Heart right ventricle (tissue), 16 donors: ENCODE measurements around the gene FAM53C. TPM values are rescaled to one million over a fixed set of nuclear protein-coding genes. Genes with fewer than 3 reads are reported as not detected.

Experiments used
- ATAC-seq, 8 donors: fragments of 200-7000 bp; cut with Tn5 transposase; one replicate each; pipeline ENCODE4 v1.9.1; 2020; ENCODE audit warnings: mild to moderate bottlenecking in 8 of 8, moderate library complexity in 8 of 8, moderate number of reproducible peaks in 1 of 8
- DNase-seq, 2 donors: peaks; one replicate each; pipeline ENCODE4 v3.0.0-alpha.2; 2020
- H3K27ac ChIP-seq, 10 donors: fragments of 200-600 bp; sonication (generic) in 2 of 10; one replicate each; pipeline versions ENCODE4 v1.5.0 to v1.8.0; 2020 to 2022; ENCODE audit warnings: mild to moderate bottlenecking in 3 of 10
- H3K27me3 ChIP-seq, 7 donors: fragments of 200-600 bp; one replicate each; pipeline ENCODE4 v1.8.0; 2021 to 2022; ENCODE audit warnings: mild to moderate bottlenecking in 2 of 7
- H3K36me3 ChIP-seq, 9 donors: fragments of 200-600 bp; sonication (generic) in 1 of 9; one replicate each; pipeline versions ENCODE4 v1.5.0 to v1.8.0; 2020 to 2022; ENCODE audit warnings: mild to moderate bottlenecking in 2 of 9
- H3K4me1 ChIP-seq, 9 donors: fragments of 200-600 bp; sonication (generic) in 1 of 9; one replicate each; pipeline versions ENCODE4 v1.5.0 to v1.8.0; 2020 to 2022; ENCODE audit warnings: mild to moderate bottlenecking in 4 of 9
- H3K4me3 ChIP-seq, 10 donors: fragments of 200-600 bp; sonication (generic) in 2 of 10; one replicate each; pipeline versions ENCODE4 v1.5.0 to v1.8.0; 2020 to 2022; ENCODE audit warnings: mild to moderate bottlenecking in 7 of 10, moderate library complexity in 2 of 10
- H3K9me3 ChIP-seq, 11 donors: fragments of 200-600 bp in 10 of 11; sonication (generic) in 2 of 11; one replicate each; pipeline versions ENCODE4 v1.5.0 to v1.8.0; 2013 to 2022; ENCODE audit warnings: mild to moderate bottlenecking in 2 of 11, control low read depth in 1 of 11, moderate library complexity in 1 of 11
- CTCF ChIP-seq, 9 donors: fragments of 200-600 bp; sonication (generic) in 2 of 9; IDR thresholded peaks; one replicate each; pipeline versions ENCODE4 v1.5.0 to v1.8.0; 2021 to 2022; ENCODE audit warnings: antibody characterized with exemption in 9 of 9, mild to moderate bottlenecking in 5 of 9, moderate library complexity in 1 of 9
- WGBS, 2 donors: extraction: QIAGEN DNeasy Blood & Tissue Kit; methylation state at CpG; one replicate each; pipeline ENCODE4 v1.1.7; 2013; ENCODE audit warnings: inconsistent platforms in 1 of 2; 5-methylcytosine and 5-hydroxymethylcytosine counted together
- intact Hi-C, 10 donors: fragments of 100-400 bp; cut with DNase I; formaldehyde crosslinking; loops; one replicate each; pipeline versions ENCODE4 v1.11.1 to v1.14.2; 2022
- polyA plus RNA-seq, 2 donors: library from polyadenylated mRNA; stranded (reverse); fragments of 200-250 nt; gene quantifications; one replicate each; pipeline ENCODE4 v1.2.3, GENCODE V29; 2013
- total RNA-seq, 10 donors: library from RNA; stranded (reverse); fragmentation: NEBNext Ultra II Directional in 3 of 10; extraction: Animal tissue kit (Norgen Biotek cat#: 25700) in 3 of 10; gene quantifications; one replicate each; pipeline versions ENCODE4 v1.2.1 to v1.2.4, GENCODE V29; 2021 to 2023
- donor health status: Arrhythmogenic right ventricular cardiomyopathy.
- donor health status: ischemic (EF 13 %, LVEDD 7.1; RV severe dilation, severe dysfunction).
- donor health status: healthy with polysubstance abuse.
- donor health status: DM: no; HTN: yes; CAD: no.
- donor health status: DM: no; HTN: no; CAD: no.
- donor health status: ischemic (EF 25% LVEDD 6.9; RV normal size, moderate dysfunction).
- donor health status: ischemic (EF 25% LVEDD 5.7; RV mildly dilated, moderate dysfunction).
- donor health status: healthy.
- donor health status: DM: yes; HTN: yes; CAD: no.
- donor health status: Ischemic cardiomyopathy.
- donor health status: ischemic (EF 35%, LVEDD 5.7; RV mildly dilated, moderate dysfunction).
- donor health status: nonischemic (EF 11% LVEDD 7.7; RV severe dilation, severe dysfunction).
- donor health status: DM: yes; HTN: yes; CAD: no.
- donor health status: PGD.
- donor health status: ischemic (EF 29% LVEDD 5.4; RV normal size, mild dysfunction).
- donor health status: nonischemic (EF 23%, LVEDD 6.1; RV moderate dilation, normal function).

FAM53C gene
- total and polyA plus RNA-seq, 12 donors: 8.8 to 29.9 (median 24.2) TPM

GRCh38 chr5:138353560-138354080 lies 15.6 kb downstream of the FAM53C start:
- TF ChIP-seq CTCF (IDR thresholded peaks at IDR 0.05): no peak
- DNase-seq: no peak
- Histone ChIP-seq H3K27me3 (no peaks in the 10 kb centered on the region), H3K36me3 (peaks cover 0 to 11% (median 3%) of the 10 kb centered on the region in 9 donors), H3K4me3 (peak overlapping the region; percentile 73 to 99 (median 94)), H3K9me3 (peaks cover 0 to 7% (median 5%) of the 10 kb centered on the region in 11 donors), H3K27ac (peak overlapping the region; percentile 86 to 99 (median 97)), H3K4me1 (peaks cover 8 to 73% (median 48%) of the 10 kb centered on the region in 9 donors)
- WGBS, 2 donors: 0 to 1% methylated on average over 11 of the region's 11 CpGs
- intact Hi-C loops: loop anchor here in 2 of 10 donors (5.0 to 10.0 kb wide), 2 partner anchors 129 to 139 kb away; no protein-coding TSS in a partner anchor
- peak in 1 of 8 donors; percentile 2 for ATAC-seq

GRCh38 chr5:138354387-138354786 lies 16.3 kb downstream of the FAM53C start:
- no peak for DNase-seq
- H3K27me3 ChIP-seq: no peaks in the 10 kb centered on the region
- 12 to 16% methylated on average over 5 of the region's 5 CpGs for WGBS, 2 donors
- TF ChIP-seq CTCF (IDR thresholded peaks at IDR 0.05): no peak
- peak overlapping the region in 7 of 10 donors; percentile 95 to 99 (median 98) for H3K27ac ChIP-seq
- peaks cover 0 to 3% (median 0%) of the 10 kb centered on the region in 9 donors for H3K36me3 ChIP-seq
- ATAC-seq: no peak
- intact Hi-C loops: loop anchor here in 2 of 10 donors (5.0 to 10.0 kb wide), 2 partner anchors 130 to 138 kb away; no protein-coding TSS in a partner anchor
- H3K4me3 ChIP-seq: peak overlapping the region; percentile 73 to 99 (median 94)
- H3K9me3 ChIP-seq: peaks cover 0 to 7% (median 5%) of the 10 kb centered on the region in 11 donors
- H3K4me1 ChIP-seq: peaks cover 8 to 67% (median 46%) of the 10 kb centered on the region in 9 donors

- H3K27me3 ChIP-seq: no peaks in the 10 kb centered on the region
- DNase-seq (peak in 1 of 2 donors; percentile 32), ATAC-seq (peak in 2 of 8 donors; percentile 14 to 39)
- peak overlapping the region in 7 of 10 donors; percentile 75 to 99 (median 94) for H3K4me3 ChIP-seq
- TF ChIP-seq CTCF (IDR thresholded peaks at IDR 0.05): no peak
- H3K27ac ChIP-seq: peak overlapping the region in 5 of 10 donors; percentile 95 to 99 (median 98)
- 26% methylated on average over 6 of the region's 6 CpGs for whole genome bisulfite sequencing, 2 donors
- intact Hi-C loops: loop anchor here in 3 of 10 donors (5.0 to 10.0 kb wide), 3 partner anchors 37 to 137 kb away; no protein-coding TSS in a partner anchor
- H3K36me3 ChIP-seq: no peaks in the 10 kb centered on the region
- H3K9me3 ChIP-seq: peaks cover 0 to 7% (median 5%) of the 10 kb centered on the region in 11 donors
- H3K4me1 ChIP-seq: peaks cover 8 to 66% (median 52%) of the 10 kb centered on the region in 9 donors
These were observed 16.9 kb downstream of the FAM53C start for GRCh38 chr5:138354926-138355378.

- H3K4me1 ChIP-seq: peaks cover 3 to 53% (median 30%) of the 10 kb centered on the region in 9 donors
- H3K27me3 ChIP-seq: no peaks in the 10 kb centered on the region
- no peaks in the 10 kb centered on the region for H3K36me3 ChIP-seq
- H3K27ac ChIP-seq: no peak overlapping the region
- ATAC-seq (no peak), DNase-seq (no peak)
- TF ChIP-seq CTCF (IDR thresholded peaks at IDR 0.05): no peak
- H3K9me3 ChIP-seq: no peaks in the 10 kb centered on the region
- WGBS, 2 donors: 55 to 66% methylated on average over 3 of the region's 3 CpGs
- intact Hi-C loops: loop anchor here in 4 of 10 donors (5.0 to 10.0 kb wide), 3 partner anchors 33 to 135 kb away; no protein-coding TSS in a partner anchor
- H3K4me3 ChIP-seq: no peak overlapping the region
These were observed 21.6 kb downstream of the FAM53C start for GRCh38 chr5:138359621-138360020.
